HG03439 (cell line): ENCODE results near the gene IGF1R.
"Not testable (repeated sequence)": the region's sequence is repeated elsewhere in the genome, so short reads cannot be mapped to it uniquely, and the experiment has no call there.

Source experiments
- ATAC-seq: cut with Tn5 transposase; IDR thresholded peaks from one replicate; pipeline ENCODE4 v1.9.1; 2021; ENCODE audit warnings: mild to moderate bottlenecking, moderate library complexity; ENCODE audit not compliant: unreplicated experiment

IGF1R gene

DNA sequence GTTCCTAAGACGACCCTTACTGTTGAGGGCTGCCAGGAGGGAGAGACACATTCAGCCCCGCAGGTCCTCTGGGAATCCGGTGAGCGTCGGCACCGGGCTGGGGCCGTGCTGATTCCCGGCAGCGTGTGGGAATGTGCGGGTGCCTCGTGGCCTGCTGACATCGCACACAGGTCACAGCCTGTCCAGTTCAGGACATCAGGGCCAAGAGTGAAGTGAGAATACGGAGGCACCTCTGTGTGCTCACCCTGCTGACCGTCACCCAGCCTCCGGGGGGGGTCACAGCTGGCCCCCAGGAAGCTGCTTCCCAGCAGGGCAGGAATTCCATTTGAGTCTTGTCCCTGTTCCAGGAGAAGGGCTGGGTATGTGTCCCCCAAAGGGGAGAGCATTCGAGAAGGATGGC, 305.6 kb downstream of the IGF1R start:
- no peak for ATAC-seq

DNA sequence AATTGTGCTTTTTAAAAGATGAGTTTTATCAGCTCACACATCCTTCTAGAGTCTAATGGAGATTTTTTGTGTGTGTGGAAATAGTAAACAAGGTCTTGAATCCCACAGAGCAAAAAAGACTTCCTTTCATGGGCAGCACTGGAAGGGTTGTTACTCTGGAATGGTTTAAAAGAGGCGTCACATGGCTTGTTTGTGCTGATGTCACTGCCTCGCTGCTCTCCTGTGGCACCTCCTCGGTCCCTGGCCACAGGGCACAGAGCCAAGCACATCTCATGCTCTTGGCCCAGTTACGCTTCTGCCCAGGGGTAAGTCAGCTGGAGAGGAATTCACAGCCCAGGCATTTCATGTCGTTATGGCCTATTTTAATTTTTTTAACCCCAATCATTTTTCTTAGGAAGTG, 306.1 kb downstream of the IGF1R start:
- no peak for ATAC-seq

DNA sequence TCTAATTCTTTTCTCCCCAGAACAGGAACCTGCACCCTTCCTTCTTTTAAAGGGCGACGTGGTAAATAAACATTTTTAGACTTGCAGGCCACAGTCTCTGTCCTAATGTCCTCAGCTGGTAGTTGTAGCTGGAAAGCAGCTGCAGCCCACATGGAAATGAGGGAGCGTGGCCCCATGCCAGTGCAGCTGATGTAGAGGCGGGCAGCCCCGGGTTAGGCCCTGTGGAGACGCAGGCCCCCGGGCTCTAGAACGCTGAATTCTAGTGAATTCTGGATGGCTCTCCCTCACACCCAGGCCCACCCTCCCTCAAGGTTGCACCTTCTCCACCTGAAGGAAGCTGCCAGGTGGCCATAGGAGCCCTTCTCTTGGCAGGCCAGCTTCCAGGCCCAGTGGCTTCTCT, 307.0 kb downstream of the IGF1R start:
- no peak for ATAC-seq

DNA sequence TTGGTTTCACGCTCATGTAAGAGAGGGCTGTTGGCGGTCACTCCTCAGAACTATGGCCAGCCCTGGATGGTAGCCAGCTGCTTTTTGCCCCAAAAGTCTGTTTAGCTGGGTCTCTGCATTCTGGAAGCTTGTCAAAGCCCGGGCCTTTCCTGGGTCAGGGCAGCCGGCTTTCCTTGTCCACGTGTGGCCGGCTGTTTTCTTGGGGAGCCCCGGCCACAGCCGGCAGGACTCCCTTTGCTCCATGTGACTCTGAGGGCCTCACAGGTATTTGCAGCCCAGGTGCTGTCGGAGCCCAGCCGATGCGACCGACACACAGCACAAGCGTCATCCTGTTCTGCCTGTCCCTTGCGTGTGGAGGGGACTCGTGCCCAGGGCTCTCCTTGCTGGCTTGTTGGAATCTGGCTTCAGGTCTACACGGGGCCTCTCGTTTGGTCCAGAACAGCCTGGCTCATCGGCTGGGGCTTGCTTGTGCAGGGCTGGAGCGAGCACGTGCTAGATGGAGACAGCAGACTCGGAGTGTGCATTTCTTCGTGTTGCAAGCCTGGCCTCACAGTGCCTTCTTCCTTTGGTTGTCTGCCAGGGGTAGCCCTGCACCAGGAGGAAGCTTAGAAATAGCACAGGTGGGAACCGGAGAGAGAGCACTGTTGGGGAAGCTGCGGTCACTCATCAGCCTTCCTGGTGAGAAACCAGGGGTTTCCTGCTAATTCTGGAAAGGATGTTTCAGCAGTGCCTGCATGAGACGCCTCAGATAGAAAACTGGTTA, 307.8 kb downstream of the IGF1R start:
- ATAC-seq, result no peak

DNA sequence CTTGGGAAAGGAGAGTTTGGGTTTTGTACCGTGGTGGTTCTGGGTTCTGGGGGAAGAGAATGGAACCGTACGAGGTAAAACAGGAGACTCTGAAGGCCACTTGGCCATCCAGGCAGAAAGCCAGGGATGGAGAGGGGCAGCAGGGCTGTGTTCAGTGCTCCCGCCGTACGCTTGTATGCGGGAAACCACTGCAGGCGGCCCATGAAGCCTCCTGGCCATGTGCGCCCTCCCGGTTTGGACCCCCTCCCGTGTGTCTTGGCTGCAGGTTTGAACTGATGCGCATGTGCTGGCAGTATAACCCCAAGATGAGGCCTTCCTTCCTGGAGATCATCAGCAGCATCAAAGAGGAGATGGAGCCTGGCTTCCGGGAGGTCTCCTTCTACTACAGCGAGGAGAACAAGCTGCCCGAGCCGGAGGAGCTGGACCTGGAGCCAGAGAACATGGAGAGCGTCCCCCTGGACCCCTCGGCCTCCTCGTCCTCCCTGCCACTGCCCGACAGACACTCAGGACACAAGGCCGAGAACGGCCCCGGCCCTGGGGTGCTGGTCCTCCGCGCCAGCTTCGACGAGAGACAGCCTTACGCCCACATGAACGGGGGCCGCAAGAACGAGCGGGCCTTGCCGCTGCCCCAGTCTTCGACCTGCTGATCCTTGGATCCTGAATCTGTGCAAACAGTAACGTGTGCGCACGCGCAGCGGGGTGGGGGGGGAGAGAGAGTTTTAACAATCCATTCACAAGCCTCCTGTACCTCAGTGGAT, 308.6 kb downstream of the IGF1R start:
- no peak for ATAC-seq

DNA sequence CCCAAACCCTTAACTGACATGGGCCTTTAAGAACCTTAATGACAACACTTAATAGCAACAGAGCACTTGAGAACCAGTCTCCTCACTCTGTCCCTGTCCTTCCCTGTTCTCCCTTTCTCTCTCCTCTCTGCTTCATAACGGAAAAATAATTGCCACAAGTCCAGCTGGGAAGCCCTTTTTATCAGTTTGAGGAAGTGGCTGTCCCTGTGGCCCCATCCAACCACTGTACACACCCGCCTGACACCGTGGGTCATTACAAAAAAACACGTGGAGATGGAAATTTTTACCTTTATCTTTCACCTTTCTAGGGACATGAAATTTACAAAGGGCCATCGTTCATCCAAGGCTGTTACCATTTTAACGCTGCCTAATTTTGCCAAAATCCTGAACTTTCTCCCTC, 309.3 kb downstream of the IGF1R start:
- no peak for ATAC-seq

DNA sequence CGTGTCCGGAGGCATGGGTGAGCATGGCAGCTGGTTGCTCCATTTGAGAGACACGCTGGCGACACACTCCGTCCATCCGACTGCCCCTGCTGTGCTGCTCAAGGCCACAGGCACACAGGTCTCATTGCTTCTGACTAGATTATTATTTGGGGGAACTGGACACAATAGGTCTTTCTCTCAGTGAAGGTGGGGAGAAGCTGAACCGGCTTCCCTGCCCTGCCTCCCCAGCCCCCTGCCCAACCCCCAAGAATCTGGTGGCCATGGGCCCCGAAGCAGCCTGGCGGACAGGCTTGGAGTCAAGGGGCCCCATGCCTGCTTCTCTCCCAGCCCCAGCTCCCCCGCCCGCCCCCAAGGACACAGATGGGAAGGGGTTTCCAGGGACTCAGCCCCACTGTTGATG, 309.7 kb downstream of the IGF1R start:
- no peak for ATAC-seq

DNA sequence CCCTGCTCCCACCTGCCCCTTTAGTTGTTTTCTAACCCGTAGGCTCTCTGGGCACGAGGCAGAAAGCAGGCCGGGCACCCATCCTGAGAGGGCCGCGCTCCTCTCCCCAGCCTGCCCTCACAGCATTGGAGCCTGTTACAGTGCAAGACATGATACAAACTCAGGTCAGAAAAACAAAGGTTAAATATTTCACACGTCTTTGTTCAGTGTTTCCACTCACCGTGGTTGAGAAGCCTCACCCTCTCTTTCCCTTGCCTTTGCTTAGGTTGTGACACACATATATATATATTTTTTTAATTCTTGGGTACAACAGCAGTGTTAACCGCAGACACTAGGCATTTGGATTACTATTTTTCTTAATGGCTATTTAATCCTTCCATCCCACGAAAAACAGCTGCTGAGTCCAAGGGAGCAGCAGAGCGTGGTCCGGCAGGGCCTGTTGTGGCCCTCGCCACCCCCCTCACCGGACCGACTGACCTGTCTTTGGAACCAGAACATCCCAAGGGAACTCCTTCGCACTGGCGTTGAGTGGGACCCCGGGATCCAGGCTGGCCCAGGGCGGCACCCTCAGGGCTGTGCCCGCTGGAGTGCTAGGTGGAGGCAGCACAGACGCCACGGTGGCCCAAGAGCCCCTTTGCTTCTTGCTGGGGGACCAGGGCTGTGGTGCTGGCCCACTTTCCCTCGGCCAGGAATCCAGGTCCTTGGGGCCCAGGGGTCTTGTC, 310.7 kb downstream of the IGF1R start:
- ATAC-seq, result no peak

DNA sequence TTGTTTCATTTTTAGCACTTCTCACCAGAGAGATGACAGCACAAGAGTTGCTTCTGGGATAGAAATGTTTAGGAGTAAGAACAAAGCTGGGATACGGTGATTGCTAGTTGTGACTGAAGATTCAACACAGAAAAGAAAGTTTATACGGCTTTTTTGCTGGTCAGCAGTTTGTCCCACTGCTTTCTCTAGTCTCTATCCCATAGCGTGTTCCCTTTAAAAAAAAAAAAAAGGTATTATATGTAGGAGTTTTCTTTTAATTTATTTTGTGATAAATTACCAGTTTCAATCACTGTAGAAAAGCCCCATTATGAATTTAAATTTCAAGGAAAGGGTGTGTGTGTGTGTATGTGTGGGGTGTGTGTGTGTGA, 311.3 kb downstream of the IGF1R start:
- ATAC-seq, result no peak

DNA sequence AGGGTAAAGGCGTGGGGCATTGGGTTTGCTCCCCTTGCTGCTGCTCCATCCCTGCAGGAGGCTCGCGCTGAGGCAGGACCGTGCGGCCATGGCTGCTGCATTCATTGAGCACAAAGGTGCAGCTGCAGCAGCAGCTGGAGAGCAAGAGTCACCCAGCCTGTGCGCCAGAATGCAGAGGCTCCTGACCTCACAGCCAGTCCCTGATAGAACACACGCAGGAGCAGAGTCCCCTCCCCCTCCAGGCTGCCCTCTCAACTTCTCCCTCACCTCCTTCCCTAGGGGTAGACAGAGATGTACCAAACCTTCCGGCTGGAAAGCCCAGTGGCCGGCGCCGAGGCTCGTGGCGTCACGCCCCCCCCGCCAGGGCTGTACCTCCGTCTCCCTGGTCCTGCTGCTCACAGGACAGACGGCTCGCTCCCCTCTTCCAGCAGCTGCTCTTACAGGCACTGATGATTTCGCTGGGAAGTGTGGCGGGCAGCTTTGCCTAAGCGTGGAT, 312.3 kb downstream of the IGF1R start:
- ATAC-seq, result no peak

DNA sequence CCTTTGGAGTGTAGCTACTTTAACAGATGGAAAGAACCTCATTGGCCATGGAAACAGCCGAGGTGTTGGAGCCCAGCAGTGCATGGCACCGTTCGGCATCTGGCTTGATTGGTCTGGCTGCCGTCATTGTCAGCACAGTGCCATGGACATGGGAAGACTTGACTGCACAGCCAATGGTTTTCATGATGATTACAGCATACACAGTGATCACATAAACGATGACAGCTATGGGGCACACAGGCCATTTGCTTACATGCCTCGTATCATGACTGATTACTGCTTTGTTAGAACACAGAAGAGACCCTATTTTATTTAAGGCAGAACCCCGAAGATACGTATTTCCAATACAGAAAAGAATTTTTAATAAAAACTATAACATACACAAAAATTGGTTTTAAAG, 315.1 kb downstream of the IGF1R start:
- ATAC-seq, result no peak

DNA sequence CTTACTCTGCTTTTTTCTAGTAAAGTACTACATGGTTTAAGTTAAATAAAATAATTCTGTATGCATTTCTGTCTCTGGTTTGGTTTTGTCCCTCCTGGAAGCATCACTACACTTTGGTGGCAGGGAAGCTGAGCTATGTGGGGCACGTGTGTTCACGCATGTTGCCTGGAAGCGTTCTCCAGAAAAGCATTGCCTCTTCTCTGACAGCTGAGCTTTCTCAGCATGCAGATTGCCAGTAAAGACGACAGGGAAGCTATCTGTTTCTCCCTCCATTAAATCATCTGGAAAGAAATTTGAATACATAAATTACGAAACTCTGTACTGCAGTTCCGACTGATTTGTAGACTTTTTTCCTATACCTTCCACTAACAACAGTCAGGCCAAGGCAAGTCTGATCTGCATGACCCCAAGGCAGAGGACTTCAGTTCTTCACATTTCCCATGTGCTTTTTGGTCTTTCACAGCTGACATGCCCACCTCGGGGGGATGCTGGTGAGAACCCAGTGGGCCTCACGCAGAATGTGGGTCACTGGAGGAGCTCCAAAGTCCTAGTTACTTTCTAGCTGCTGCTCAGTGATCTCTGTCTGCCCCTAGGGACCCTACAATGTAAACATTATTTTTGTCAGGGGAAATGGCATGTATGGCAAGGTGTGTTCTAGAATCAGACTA, 316.3 kb downstream of the IGF1R start:
- no peak for ATAC-seq

DNA sequence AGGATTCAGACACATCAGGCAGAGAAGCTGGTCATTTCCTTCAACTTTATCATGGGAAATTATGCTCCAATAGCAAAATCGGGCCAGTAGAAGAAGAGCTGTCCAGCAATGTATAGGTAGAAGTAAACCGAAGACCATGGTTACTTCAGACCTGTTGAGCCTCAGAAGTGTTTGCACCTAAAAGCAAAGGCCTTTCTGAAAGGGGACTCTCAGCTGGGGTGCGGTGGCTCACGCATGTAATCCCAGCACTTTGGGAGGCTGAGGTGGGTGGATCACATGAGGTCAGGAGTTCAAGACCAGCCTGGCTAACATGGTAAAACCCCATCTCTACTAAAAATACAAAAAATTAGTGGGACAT, 316.8 kb downstream of the IGF1R start:
- ATAC-seq, result not testable (repeated sequence)

DNA sequence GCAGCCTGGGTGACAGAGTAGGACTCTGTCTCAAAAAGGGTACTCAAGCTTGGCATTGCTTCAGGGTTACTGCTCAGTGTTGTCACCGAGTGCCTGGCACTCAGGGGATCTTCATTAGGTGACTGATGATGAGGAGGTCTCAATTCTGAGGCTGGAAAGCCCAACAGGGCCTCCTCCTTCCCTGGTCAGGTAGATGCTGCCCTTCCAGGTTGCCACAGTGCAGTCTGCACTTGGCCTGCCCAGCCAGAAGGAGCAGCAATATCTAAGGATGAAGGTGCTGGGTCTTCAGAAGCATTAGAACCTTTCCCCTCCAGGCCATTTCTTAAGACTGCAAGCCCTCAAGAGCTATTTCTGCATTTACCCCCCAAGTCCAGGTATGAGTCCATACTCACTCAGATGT, 317.3 kb downstream of the IGF1R start:
- ATAC-seq, result no peak

DNA sequence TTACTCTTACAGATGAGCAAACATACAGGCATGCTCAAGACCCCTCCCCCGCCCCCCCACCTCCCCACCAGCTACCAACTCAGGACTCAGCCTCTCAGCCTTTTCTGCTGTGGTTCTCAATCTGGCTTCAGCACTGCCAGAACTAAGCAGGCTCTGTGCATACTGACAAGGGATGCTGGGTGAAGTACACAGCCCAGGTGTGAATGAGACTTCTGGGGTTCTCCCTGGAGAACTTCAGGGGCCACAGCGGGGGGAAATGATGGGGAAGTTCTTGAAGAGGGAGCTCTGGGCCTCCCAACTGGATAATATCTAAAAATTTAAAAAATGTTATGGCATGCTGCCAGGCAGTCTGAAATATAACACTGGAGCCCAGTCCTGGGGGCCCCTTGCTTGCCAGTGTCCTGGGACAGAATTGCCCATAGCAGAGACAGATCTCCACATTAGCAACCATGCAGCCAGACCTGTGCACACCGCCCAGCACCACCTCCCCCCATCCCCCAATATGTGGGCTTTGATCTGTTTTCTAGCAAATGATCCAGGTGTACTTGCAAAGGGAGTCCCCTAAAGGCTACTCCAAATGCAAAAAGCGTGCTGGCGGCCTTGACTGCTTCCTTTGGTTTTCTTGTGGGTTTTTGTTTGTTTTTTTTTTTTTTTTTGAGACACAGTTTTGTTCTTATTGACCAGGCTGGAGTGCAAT, 317.9 kb downstream of the IGF1R start:
- ATAC-seq, result no peak

DNA sequence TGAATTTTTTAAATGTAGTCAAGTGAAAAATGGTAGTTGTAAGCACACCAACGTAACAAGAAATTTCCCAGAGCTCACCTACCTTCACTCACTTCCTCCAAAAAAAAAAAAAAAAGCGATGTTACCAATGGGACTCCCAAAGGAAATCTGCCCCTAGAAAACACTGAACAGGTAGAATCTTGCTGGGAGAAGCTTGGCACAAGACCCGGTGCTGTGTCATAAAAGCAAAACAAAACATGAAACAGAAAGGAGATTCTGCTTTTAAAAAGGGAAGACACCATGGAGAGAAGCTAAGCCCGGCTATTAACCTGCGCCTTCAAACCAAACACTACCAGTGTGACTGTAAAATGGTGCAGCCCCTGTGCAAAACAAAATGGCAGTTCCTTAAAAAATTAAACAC, 318.8 kb downstream of the IGF1R start:
- no peak for ATAC-seq

DNA sequence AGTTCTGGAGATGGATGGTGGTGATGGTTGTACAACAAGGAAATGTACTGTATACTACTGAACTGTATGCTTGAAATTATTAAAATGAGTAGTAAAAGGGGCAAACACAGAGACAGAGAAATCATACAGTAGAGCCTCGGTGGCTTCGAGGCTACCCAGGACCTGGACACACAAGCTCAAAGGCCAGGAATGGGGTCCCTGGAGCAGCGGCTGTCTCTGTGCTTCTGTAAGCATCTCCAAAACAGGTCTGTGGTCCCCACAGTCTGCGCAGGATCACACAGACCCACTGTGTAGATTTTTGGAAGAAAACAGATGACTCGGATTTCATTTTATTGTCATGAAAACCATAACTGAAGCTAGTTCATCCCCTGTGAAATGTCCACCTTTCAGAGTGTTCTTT, 319.6 kb downstream of the IGF1R start:
- ATAC-seq, result no peak

DNA sequence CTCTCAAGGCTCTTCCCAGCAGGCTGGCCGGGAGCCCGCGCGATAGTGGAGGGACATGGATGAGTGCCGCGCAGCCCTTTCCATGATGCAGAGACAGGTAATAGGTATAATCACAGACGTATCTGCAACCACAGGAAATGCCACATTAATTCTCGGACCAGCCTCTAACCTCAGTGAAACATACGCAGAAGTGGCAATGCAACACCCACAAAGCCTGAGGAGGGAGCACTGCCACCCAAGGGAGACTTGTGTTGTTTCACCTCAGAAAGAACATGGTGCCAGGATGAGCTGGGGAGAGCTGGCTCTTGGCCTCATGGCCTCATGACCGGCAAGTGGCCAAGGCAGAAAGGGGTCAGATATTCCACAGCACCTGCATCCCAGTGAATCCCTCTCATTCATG, 320.2 kb downstream of the IGF1R start:
- ATAC-seq, result no peak

DNA sequence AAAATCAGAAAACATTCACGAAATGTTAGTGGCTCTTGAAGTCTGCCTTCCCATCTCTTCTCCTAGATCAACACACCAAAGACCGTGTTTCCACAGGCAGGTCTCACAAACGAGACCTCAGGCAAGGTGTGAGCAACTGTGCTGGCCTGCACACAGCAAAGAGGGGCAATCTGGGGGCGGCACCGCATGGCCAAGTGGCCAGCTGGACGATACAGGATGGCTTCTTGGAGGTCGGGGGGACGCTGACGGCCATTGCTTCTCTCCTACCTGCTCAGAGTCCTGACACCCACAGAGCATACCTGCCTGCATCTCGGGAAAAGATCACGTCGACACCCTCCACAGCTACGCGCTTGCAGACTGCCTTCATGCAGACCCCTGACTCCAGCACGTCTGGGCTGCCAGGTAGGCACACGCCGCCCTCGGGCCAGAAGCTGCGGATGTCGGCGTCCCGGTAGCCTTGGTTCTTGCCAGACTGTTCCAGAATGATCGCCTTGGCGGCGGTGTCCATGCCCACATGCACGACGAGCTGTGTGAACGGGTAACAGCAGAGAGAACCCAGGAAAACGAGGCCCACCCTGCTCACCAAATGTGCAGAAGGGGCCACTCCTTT, 320.9 kb downstream of the IGF1R start:
- no peak for ATAC-seq

DNA sequence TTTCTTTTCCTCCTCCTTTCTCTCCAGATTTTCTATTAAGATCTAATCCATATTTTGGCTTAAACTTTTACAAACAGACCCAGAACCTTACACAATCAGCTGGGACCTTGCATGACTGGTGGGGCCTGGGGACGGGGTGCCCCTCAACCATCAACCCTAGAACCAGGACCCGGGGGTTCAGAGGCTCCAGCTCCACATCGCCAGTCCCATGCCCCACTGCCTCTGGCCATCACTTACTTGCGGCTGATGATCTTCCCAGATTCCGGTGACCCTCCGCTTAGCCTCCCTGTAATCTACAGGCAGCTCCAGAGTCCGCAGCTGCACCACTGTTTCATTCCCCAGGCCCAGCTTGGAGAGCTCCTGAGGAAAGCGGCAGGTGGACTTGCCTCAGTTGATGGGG, 322.5 kb downstream of the IGF1R start:
- no peak for ATAC-seq
